Left lung (tissue), 10 donors: ENCODE results near the gene PCDHGB6. TPM values are rescaled to one million over a fixed set of nuclear protein-coding genes. Genes with fewer than 3 reads are reported as not detected.
A peak's percentile ranks its signal among the peaks of the same experiment; 100 is the strongest.
"Not testable (repeated sequence)": the region's sequence is repeated elsewhere in the genome, so short reads cannot be mapped to it uniquely, and the experiment has no call there.

ENCODE experiments used
- ATAC-seq: fragments of 200-7000 bp; cut with Tn5 transposase; one replicate; pipeline ENCODE4 v1.9.1; 2020; ENCODE audit warnings: moderate library complexity
- DNase-seq, 4 donors: peaks; one replicate each; pipeline ENCODE4 v3.0.0-alpha.2; 2013 to 2020
- H3K27ac ChIP-seq, 2 donors: fragments of 200-600 bp; sonication (generic) in 1 of 2; one replicate each; pipeline versions ENCODE4 v1.5.0 to v1.8.0; 2020 to 2021
- H3K27me3 ChIP-seq, 2 donors: fragments of 200-600 bp; sonication (generic) in 1 of 2; one replicate each; pipeline versions ENCODE4 v1.5.0 to v1.8.0; 2020 to 2021
- H3K36me3 ChIP-seq, 2 donors: fragments of 200-600 bp; sonication (generic) in 1 of 2; one replicate each; pipeline versions ENCODE4 v1.5.0 to v1.8.0; 2020 to 2021
- H3K4me1 ChIP-seq, 2 donors: fragments of 200-600 bp; one replicate each; pipeline ENCODE4 v1.8.0; 2021
- H3K4me3 ChIP-seq, 2 donors: fragments of 200-600 bp; sonication (generic) in 1 of 2; one replicate each; pipeline versions ENCODE4 v1.5.0 to v1.8.0; 2020 to 2021; ENCODE audit warnings: mild to moderate bottlenecking in 1 of 2
- H3K9me3 ChIP-seq, 2 donors: fragments of 200-600 bp; sonication (generic) in 1 of 2; one replicate each; pipeline versions ENCODE4 v1.5.0 to v1.8.0; 2020 to 2021
- CTCF ChIP-seq, 2 donors: fragments of 200-600 bp; sonication (generic) in 1 of 2; IDR thresholded peaks; one replicate each; pipeline versions ENCODE4 v1.5.0 to v1.8.0; 2021; ENCODE audit warnings: antibody characterized with exemption in 2 of 2
- intact Hi-C, 2 donors: fragments of 100-400 bp; cut with DNase I; formaldehyde crosslinking; loops; one replicate each; pipeline versions ENCODE4 v1.11.2 to v1.14.2; 2022
- polyA plus RNA-seq, 6 donors: library from polyadenylated mRNA; unstranded; fragments of 120-200 nt; gene quantifications; one replicate each; pipeline ENCODE4 v1.2.1, GENCODE V29; 2013; ENCODE audit not compliant: insufficient read length in 6 of 6
- total RNA-seq, 2 donors: library from RNA; stranded (reverse); fragmentation: NEBNext Ultra II Directional; extraction: Animal tissue kit (Norgen Biotek cat#: 25700); gene quantifications; one replicate each; pipeline ENCODE4 v1.2.1, GENCODE V29; 2021
- donor health status: DM: no; HTN: yes; CAD: no.
- donor health status: DM: no; HTN: no; CAD: no.

PCDHGB6 gene
- total and polyA plus RNA-seq, 8 donors = 4.3 to 9.4 (median 8.1) TPM

GRCh38 chr5:141373673-141374317, 34.0 kb upstream of the PCDHGB6 start, which contains the start of gene PCDHGA6:
PCDHGA6 (plus strand) TSS chr5:141373891; CDS start chr5:141374084, 193 bp downstream.
- DNase-seq = no peak
- intact Hi-C loops = no loop called here
- H3K36me3 ChIP-seq = no peaks in the 10 kb centered on the region
- ATAC-seq = no peak
- no peak within 1 kb of the TSS for H3K27ac ChIP-seq
- H3K9me3 ChIP-seq = peaks cover 3 to 93% of the 10 kb centered on the region in 2 donors
- TF ChIP-seq CTCF (IDR thresholded peaks at IDR 0.05) = peak in 1 of 2 donors; percentile 17
- H3K4me1 ChIP-seq = no peaks in the 10 kb centered on the region
- peak within 1 kb of the TSS in 1 of 2 donors; percentile 2 for H3K4me3 ChIP-seq
- peaks cover 14 to 95% of the 10 kb centered on the region in 2 donors for H3K27me3 ChIP-seq

- no peak for DNase-seq
- intact Hi-C loops = no loop called here
- H3K27me3 ChIP-seq = peaks cover 9 to 91% of the 10 kb centered on the region in 2 donors
- no peak overlapping the region for H3K27ac ChIP-seq
- ATAC-seq = no peak
- no peaks in the 10 kb centered on the region for H3K4me1 ChIP-seq
- no peak overlapping the region for H3K4me3 ChIP-seq
- no peaks in the 10 kb centered on the region for H3K36me3 ChIP-seq
- TF ChIP-seq CTCF (IDR thresholded peaks at IDR 0.05) = no peak
- H3K9me3 ChIP-seq = peaks cover 3 to 90% of the 10 kb centered on the region in 2 donors
Measured at GRCh38 chr5:141374627-141375026, 33.2 kb upstream of the PCDHGB6 start.

GRCh38 chr5:141375444-141376155, 32.2 kb upstream of the PCDHGB6 start:
- Histone ChIP-seq H3K9me3 (peaks cover 3 to 88% of the 10 kb centered on the region in 2 donors), H3K27me3 (peaks cover 5 to 88% of the 10 kb centered on the region in 2 donors)
- H3K27ac ChIP-seq, DNase-seq, H3K4me1 ChIP-seq, ATAC-seq, H3K36me3 ChIP-seq, intact Hi-C loops, H3K4me3 ChIP-seq: not testable (repeated sequence)

GRCh38 chr5:141382469-141383294, 25.1 kb upstream of the PCDHGB6 start, which contains the start of gene PCDHGA7:
PCDHGA7 (plus strand) TSS chr5:141382742; CDS start chr5:141382900, 158 bp downstream.
- Histone ChIP-seq H3K36me3 (no peaks in the 10 kb centered on the region), H3K9me3 (peaks cover 0 to 91% of the 10 kb centered on the region in 2 donors), H3K27ac (no peak within 1 kb of the TSS), H3K27me3 (peaks cover 14 to 86% of the 10 kb centered on the region in 2 donors), H3K4me1 (no peaks in the 10 kb centered on the region), H3K4me3 (no peak within 1 kb of the TSS)
- intact Hi-C loops = no loop called here
- TF ChIP-seq CTCF (IDR thresholded peaks at IDR 0.05) = no peak
- ATAC-seq (no peak), DNase-seq (no peak)

GRCh38 chr5:141383345-141383744, 24.5 kb upstream of the PCDHGB6 start:
- Histone ChIP-seq H3K36me3 (no peaks in the 10 kb centered on the region), H3K4me1 (no peaks in the 10 kb centered on the region), H3K27me3 (peaks cover 14 to 83% of the 10 kb centered on the region in 2 donors), H3K27ac (no peak overlapping the region), H3K9me3 (peaks cover 0 to 87% of the 10 kb centered on the region in 2 donors), H3K4me3 (no peak overlapping the region)
- no peak for TF ChIP-seq CTCF (IDR thresholded peaks at IDR 0.05)
- intact Hi-C loops = no loop called here
- no peak for DNase-seq
- no peak for ATAC-seq
